GM21717 (cell line): Measurements from ENCODE around the gene TMED9.
A peak's percentile ranks its signal among the peaks of the same experiment; 100 is the strongest.

Experiments used
- ATAC-seq: cut with Tn5 transposase; IDR thresholded peaks from one replicate; pipeline ENCODE4 v1.9.1; 2021; ENCODE audit warnings: mild to moderate bottlenecking, moderate library complexity; ENCODE audit not compliant: unreplicated experiment

Gene TMED9

DNA sequence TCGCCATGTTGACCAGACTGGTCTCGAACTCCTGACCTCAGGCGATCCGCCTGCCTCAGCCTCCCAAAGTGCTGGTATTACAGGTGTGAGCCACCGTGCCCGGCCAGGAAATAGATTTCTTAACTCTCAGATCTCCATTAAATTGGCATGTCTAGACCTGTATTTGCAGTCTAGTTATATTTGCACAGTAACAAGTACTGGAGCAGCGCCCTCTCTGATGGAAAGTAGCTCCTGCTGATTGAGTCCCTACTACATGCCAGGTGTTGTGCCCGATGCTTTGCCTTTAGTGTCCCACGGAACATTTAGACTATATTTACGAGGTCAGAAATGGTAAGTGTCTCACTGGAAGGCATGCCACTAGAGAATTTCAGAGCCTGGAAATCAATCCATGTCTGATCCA is 15.8 kb upstream of the TMED9 start:
- no peak for ATAC-seq

DNA sequence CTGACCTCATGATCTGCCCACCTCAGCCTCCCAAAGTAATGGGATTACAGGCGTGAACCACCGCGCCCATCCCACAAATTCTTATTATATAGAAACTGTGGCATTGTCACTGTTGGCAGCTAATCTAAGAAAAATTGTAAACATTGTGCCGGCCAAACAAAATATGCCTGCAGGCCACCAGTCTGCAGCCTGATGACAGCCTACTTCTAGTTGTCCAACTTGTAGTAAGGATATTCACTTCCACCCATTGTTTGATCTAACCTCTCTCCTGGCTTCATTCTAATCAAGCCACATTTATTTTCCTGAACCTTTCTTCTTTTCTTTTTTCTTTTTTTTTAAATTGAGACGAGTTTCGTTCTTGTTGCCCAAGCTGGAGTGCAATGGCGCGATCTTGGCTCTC is 13.7 kb upstream of the TMED9 start:
- ATAC-seq = no peak

DNA sequence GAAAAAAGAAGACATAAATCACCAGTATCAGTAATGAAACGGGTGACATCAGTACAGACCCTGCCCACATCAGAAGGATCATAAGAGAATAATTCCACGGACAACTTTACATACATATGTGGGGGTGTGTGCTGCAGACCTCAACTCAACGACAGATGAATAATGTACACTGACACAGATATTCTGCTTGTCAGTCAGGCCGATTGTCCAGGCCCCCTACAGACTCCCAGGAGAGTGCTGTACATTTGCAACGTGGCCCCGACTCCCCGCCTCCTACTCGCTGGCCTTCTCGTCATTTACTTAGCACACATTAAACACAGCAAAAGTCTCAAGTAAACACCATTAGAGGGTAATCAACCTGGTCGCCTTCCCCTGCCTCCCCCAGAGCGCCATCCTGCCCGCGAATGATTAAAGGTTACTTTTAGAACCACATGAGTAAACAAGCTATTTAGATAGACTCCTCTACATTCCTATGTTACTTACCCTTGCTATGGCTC is 3.5 kb upstream of the TMED9 start:
- no peak for ATAC-seq

DNA sequence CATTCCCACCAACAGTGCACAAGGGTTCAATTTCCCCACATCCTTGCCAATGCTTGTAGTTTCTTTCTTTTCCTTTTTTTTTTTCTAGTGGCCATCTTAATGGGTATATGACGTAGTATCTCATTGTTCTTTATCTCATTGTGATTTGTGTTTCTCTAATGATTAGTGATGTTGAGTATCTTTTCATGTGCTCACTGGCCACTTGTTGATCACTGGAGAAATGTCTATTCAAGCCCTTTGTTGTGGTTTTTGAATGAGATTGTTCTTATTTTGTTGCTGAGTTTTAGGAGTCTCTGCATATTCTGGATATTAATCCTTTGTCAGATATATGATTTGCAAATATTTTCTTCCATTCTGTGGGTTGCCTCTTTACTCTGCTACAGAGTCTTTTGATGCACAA is 1.6 kb upstream of the TMED9 start:
- no peak for ATAC-seq

DNA sequence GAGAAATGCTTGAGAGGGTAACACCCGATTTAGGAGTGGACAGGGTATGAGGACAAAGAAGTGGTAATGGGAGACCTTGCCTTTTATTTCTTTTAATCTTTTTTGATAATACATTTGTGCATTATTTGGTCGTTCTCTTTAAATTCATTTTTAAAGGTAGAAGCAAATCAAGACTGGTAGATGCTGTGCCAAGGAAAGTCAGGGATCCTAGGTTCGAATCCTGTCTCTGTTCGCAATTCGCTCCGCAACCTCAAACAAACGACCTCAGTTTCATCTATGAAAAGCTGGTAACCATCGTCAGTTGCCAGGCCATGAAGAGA is 353 bp upstream of the TMED9 start:
- no peak for ATAC-seq

DNA sequence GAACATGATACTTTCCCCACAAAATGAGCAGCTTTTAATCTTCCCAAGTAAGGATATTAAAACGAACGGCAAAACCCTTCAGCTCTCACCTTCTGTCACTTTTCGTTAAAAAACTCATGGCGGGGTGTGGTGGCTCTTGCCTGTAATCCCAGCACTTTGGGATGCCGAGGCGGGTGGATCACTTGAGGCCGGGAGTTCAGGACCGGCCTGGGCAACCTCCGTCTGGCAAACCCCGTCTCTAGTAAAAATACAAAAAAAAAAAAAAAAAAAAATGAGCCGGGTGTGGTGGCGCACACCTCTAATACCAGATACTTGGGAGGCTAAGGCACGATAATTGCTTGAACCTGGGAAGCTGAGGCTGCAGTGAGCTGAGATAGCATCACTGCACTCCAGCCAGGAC is 902 bp downstream of the TMED9 start:
- no peak for ATAC-seq

DNA sequence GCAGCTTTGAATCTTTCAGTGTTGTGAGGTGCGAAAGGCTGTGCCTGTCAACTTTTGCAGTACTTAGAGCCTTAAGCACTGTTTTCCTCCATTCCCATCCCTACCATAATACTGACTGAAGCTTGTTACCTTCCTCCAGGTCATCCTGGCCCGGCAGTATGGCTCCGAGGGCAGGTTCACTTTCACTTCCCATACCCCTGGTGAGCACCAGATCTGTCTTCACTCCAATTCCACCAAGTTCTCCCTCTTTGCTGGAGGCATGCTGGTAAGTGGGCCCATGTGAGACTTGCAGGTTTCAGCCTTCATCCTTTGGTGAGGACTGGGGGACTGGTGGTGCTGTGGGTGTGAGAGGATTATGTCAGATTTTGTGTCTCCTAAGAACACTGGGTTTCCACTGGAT is 1.5 kb downstream of the TMED9 start:
- ATAC-seq = no peak

DNA sequence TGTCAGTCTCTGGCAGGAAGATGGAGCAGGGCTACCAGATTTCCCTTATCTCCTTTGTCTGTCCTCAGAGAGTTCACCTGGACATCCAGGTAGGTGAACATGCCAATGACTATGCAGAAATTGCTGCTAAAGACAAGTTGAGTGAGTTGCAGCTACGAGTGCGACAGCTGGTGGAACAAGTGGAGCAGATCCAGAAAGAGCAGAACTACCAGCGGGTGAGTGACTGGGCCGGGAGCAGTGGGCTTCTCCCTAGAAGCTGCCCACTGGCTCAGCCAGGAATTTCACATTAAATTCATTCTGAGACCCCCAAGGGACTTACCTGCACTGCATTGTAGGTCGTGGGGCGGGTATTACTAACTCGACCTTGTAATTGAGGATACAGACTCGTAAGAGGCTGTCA is 2.1 kb downstream of the TMED9 start:
- ATAC-seq = no peak

DNA sequence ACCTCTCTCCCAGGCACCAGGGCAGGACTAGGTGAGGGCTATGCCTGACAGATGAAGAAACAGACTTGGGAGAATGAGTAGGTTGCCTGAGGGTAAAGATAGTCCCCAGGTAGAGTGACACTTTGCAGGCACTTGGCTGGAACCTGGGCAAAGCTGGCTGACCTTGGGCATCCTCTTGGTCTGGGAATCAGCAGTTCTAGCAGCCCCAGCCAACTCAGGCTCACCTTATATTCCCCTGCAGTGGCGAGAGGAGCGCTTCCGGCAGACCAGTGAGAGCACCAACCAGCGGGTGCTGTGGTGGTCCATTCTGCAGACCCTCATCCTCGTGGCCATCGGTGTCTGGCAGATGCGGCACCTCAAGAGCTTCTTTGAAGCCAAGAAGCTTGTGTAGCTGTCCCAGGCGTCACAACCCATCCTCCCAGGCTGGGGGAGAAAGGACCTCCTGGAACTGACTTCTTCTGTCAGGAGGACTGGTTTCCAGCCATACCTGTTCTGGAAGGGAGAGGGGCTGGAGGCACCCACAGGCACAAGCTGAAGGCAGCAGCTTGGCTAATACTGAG is 3.1 kb downstream of the TMED9 start:
- no peak for ATAC-seq

DNA sequence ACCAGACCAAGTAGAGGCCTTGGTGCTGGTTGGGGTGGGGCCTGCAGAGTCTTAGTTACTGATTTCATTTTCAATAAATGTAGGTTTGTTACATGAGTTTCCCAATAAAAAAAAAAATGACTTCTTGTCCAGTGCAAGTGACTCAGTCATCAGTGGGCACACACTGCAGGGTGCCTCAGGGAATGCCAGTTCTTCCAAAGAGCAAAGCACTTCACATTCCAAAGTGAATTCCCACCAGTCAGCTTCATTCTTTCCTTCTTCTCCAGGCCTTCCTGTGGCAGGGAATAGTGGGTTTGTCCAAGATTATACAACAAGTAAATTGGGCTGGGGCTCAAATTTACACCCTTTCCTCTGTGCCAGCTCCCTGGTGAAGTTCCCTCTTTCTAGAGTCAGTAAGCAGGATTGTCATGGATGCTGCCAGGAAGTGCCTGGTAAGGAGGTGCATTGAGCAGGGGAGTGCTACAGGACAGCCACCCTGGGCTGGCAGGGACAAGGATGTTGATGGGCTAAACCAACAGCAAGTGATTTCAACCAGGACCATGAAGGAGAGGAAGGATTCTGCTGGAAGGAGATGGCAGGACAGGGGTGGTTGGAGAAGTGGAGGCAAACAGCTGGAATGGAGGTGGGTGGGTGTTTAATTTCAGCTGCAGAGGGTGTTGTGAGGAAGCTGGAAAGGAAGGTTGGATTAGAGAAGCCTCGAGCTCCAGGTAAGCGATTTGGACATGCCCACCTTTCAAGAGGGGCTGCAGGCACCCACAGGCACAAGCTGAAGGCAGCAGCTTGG is 4.2 kb downstream of the TMED9 start:
- ATAC-seq = no peak

DNA sequence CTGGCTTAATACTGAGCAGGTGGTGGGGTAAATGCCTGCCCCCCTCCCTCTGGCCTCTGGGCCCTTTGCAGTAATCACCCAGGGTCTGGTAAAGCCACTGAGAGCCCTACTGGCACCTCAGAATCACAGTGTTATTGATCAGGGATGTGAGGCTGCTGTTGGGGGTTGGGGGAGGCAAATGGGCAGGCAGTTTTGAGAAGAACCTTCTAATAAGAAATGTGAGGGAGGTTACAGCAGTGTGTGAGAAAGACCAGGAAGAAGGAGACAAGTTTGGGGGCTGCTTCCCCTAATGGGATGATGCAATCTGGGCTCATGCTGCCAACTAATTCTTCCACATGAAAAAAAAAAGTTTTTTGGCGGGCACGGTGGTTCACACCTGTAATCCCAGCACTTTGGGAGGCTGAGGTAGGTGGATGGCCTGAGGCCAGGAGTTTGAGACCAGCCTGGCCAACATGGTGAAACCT is 4.8 kb downstream of the TMED9 start:
- no peak for ATAC-seq

DNA sequence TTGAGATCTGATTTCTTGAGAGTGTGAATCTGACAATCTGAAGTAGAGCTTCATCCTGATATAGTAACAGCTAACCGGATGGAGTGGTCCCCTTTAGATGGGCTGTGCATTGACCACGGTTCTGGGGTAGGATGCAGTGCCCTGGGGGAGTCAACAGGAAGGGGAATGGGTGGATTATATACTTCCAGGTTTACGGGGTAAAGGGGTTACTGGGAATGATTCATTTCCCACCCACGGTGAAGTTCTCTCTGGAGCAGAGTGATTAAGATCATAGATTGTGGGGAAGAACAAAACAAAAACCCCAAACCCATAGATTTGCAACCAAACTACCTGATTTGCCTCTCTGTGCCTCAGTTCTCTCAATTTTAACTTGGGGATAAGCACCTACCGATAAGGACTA is 6.5 kb downstream of the TMED9 start:
- no peak for ATAC-seq

DNA sequence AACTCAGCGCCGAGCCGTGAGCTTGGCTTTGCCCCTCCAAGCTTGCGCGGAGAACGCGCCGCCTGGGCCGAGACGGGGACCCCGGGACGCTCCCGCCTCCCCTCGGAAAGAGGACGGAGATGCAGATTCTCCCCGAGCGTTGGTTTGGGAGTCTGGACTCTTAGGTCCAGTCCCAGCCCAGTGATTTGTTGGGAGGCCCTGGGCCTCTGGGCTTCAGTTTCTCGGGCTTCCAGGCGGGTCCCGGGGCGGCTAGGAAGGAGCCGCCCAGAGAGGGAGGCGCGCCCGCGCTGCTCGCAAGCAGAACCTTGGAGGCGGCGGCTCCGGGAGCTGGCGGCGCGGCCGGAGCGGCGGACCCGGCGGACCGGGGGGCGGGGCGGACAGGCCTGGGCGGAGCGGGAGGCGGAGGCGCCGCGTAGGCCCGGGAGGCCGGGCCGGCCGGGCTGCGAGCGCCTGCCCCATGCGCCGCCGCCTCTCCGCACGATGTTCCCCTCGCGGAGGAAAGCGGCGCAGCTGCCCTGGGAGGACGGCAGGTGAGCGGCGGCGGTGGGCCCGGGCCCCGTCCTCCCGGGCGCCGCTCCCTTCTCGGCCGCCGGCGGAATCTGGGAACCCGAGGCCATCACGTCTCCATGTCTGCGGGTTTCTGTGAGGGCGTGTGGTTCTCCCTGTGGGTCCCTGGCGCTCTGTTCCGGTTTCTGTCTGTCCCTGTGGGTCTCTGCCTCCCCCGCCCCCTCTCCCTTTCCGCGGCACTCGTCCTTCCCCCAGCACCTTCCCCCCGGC is 7.9 kb downstream of the TMED9 start, which contains the start of gene B4GALT7:
TSS of gene B4GALT7 (plus strand) at position 402 of the 777 bp plus-strand sequence. CDS start at position 481, 79 bp downstream.
- ATAC-seq = peak; percentile 73

DNA sequence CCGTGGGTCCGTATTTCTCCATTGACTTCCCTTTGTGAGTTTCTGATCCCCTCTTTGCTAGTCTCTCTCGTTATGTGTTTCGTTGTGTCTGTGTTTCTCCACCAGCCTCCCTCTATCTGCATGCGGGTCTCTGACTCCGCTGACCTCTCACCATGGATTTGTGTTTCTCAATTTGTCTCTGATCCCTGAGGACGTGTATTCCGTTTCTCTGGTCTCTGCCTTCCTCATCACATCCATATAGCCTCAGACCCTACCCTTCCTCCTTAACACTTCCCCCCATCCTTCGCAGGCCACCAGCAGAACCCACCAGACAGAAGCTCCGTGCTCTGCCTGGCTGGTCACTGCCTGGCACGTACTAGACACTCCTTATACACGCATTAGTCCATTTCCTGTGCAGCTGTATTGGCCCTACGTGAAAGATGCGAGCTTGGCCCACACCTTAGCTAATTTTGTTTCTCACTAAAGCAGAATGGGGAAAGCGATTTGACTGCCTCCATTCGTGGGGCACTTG is 8.6 kb downstream of the TMED9 start:
- ATAC-seq = no peak

DNA sequence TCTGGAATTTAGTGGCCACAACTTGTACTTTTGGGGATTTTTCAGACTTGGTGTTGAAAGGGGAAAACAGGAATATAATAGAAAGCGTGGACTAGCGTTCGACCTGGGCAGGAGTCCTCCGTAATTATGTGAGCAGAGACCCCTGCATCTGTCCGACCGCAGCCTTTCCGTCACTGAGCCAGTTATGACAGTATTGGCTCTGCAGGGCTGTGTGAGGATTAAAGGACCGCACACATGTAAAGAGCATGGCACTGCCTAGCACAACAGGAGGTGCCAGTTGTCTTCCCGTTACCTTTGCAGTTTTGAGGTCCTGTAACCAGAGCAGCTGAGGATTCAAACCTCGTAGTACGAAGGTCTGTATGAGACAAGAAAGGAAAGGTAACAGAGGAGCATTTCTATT is 9.1 kb downstream of the TMED9 start:
- no peak for ATAC-seq

DNA sequence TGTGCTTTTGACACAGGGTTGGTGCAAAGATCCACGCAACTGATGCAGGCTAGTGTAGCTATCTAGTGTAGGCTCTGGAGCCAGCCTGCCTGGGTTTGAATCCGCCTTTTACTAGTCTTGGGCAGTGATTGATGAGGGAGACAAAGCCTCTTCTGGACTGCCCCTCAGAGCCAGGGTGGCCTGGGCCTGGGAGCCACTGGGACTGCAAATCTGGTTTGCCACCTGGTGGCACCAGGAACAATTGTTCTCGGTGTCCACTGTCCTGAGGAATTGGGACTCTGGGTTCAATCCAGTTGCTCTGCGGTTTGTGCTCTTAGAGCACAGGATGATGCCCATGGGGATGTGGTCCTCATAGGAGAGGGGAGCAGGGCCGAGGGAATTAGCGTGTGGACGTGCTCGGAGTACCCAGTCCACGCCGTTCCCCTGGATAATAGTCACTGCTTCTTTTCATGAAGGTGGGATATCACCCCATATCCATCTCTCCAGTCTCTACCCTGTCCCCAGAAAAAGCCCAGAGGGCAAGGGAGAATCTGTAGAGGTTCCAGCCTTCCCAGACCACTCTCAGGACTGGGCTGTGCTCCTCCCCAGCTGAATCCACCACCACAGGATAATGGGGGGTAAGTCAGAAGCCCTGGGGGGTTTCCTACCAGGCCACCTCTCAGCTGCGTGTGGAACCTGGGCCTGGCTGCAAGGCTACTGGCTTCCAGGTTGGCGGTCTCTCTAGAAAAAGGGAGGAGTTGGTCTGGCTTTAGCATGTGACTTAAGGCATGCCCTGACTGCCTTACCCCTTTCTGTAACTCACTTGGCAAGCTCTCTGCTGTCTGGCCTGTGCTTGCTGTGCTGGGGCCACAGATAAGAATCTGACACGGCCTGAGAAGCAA is 9.8 kb downstream of the TMED9 start:
- no peak for ATAC-seq

DNA sequence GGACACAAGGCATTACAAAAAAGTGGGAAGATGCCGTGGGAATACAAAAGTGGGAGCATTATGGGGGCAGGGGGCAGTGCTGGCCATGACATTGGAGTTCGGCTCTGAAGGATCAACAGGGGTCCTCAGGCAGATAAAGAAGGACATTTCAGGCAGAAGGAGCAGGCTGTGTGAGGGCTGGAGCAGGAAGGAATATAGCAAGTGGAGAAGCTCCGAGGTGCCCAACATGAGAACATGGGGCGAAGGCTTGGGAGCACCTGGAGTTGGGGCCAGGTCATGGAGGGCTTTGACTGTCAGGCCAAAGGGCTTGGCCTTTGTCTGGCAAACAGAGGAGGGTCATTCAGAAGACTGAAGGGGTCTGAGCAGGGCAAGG is 10.4 kb downstream of the TMED9 start:
- ATAC-seq = no peak

DNA sequence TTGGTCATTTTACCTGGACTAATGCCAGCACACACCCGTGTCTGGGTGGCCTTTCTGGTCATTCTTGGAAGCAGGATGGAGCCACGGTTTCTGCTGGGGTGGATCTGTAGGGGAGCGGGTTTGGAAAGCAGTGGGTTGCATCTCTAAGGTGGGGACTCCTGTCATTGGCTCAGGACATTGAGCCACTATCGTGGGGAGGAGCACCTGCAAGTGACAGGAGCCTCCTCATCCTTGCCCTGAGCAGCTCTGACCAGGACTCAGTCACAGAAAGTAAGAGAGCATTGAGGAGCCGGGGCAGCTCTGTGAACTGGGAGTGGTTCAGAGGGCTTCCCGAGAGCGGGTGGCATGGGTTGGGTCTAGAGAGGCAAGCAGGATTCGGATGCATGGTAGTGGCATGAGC is 11.6 kb downstream of the TMED9 start:
- ATAC-seq = no peak

DNA sequence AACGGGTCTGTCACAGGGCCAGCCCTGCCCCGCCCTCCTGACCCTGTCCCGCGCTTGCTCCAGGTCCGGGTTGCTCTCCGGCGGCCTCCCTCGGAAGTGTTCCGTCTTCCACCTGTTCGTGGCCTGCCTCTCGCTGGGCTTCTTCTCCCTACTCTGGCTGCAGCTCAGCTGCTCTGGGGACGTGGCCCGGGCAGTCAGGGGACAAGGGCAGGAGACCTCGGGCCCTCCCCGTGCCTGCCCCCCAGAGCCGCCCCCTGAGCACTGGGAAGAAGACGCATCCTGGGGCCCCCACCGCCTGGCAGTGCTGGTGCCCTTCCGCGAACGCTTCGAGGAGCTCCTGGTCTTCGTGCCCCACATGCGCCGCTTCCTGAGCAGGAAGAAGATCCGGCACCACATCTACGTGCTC is 12.1 kb downstream of the TMED9 start:
- ATAC-seq = no peak

DNA sequence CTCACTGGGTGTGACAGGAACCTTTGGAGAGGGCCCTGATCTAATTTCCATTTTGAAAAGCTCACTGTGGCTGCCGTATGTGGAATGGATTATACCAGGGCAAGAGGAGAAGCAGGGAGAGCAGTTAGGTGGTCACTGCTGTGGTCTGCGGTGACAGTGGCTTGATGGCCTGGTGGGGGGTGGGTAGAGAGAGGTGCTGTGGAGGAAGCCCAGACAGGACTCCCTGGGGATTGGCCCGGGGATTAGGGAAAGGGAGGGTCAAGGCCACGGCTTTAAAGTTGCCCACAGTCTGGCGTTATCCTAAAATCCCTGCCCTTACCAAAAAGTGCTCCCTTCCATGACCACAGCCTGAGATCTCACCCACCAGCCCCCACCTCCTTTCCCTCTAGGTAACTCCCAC is 12.7 kb downstream of the TMED9 start:
- ATAC-seq = no peak

DNA sequence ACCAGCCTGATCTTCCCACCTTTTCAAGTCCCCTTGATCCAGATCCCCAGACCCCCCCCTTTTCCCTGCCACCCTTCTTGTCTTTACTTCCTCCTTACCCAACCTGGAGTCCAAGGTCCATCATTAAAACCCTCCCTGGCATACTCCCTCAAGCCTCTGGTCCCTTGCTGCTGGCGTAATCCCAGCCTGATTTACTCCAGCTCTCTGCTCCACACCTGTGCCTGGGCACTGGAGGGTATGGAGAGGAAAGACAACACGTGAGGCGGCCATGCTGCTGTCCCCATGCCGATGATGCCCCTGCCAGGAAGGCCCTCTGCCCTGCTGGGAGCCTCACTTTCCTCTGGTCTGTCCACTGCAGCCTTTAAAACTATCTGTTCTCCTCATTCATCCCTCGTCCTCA is 13.1 kb downstream of the TMED9 start:
- no peak for ATAC-seq
